ENCODE data around the gene MAN1C1. TPM values are rescaled to one million over a fixed set of nuclear protein-coding genes. Genes with fewer than 3 reads are reported as not detected.

Gene MAN1C1
- total and polyA plus RNA-seq, 2 donors (not counting 1 experiment from before 2014, with no cell fraction given) = 17.7 to 51.4 TPM

GRCh38 chr1:25629836-25630235 is 13.2 kb downstream of the MAN1C1 start:
- no peaks in the 10 kb centered on the region for H3K9me3 ChIP-seq (ENCODE audit: control insufficient read depth, insufficient read depth, low read depth, low read length)
- peak in 1 of 2 donors; percentile 50 for DNase-seq (ENCODE audit: low read depth in 2 of 2)
- no peaks in the 10 kb centered on the region for H4K20me1 ChIP-seq (ENCODE audit: control insufficient read depth, extremely low read depth, insufficient read depth, low read length)
- H3K27ac ChIP-seq (ENCODE audit: insufficient read depth, low read length) = no peak overlapping the region
- H3K4me1 ChIP-seq (ENCODE audit: control insufficient read depth, extremely low read depth, insufficient read depth, low read length) = no peaks in the 10 kb centered on the region
- TF ChIP-seq, protein P1, sequence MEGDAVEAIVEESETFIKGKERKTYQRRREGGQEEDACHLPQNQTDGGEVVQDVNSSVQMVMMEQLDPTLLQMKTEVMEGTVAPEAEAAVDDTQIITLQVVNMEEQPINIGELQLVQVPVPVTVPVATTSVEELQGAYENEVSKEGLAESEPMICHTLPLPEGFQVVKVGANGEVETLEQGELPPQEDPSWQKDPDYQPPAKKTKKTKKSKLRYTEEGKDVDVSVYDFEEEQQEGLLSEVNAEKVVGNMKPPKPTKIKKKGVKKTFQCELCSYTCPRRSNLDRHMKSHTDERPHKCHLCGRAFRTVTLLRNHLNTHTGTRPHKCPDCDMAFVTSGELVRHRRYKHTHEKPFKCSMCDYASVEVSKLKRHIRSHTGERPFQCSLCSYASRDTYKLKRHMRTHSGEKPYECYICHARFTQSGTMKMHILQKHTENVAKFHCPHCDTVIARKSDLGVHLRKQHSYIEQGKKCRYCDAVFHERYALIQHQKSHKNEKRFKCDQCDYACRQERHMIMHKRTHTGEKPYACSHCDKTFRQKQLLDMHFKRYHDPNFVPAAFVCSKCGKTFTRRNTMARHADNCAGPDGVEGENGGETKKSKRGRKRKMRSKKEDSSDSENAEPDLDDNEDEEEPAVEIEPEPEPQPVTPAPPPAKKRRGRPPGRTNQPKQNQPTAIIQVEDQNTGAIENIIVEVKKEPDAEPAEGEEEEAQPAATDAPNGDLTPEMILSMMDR (conservative IDR thresholded peaks at IDR 0.05 in 1 of 2, IDR thresholded peaks at IDR 0.05 in 1 of 2; ENCODE audit: low read depth in 1 of 2, low read length in 2 of 2) = no peak
- no peak for TF ChIP-seq EZH2 (IDR thresholded peaks at IDR 0.05; ENCODE audit: low read length, missing control alignments)
- no peak overlapping the region for H3K4me3 ChIP-seq (replicated peaks in 1 of 4; ENCODE audit: control extremely low read depth in 1 of 4, insufficient read depth in 1 of 4, low read depth in 3 of 4, low read length in 4 of 4)
- H3K9ac ChIP-seq (ENCODE audit: insufficient read depth, low read length) = no peak overlapping the region
- H3K36me3 ChIP-seq (ENCODE audit: control insufficient read depth, insufficient read depth, low read length) = no peaks in the 10 kb centered on the region
- H2AFZ ChIP-seq (ENCODE audit: low read length) = no peak overlapping the region
- no peaks in the 10 kb centered on the region for H3K27me3 ChIP-seq (ENCODE audit: control insufficient read depth, insufficient read depth, low read length)
- no peaks in the 10 kb centered on the region for H3K79me2 ChIP-seq (ENCODE audit: control insufficient read depth, insufficient read depth, low read length)
- H3K4me2 ChIP-seq (ENCODE audit: extremely low read depth, insufficient read depth, low read length) = no peak overlapping the region

DNA sequence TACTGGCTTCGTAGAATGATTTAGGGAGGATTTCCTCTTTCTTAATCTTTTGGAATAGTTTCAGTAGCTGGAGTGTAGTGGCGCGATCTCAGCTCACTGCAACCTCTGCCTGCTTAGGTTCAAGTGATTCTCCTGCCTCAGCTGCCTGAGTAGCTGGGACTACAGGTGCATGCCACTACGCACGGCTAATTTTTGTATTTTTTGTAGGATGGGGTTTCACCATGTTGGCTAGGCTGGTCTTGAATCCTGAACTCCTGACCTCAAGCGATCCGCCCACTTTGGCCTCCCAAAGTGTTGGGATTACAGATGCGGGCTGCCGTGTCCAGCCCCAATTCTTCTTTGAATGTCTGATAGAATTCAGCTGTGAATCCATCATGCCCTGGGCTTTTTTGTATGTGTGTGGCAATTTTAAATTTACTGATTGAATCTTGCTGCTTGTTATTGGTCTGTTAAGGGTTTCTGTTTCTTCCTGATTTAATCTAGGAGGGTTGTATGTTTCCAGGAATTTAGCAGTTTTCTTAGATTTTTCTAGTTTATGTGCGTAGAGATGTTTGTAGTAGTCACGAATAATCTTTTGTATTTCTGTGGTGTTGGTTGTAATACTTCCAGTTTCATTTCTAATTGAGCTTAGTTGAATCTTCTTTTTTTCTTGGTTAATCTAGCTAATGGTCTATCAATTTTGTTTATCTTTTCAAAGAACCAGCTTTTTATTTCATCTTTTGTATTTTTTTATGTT is 15.3 kb downstream of the MAN1C1 start:
- no peak overlapping the region for H3K4me3 ChIP-seq (replicated peaks in 1 of 4; ENCODE audit: control extremely low read depth in 1 of 4, insufficient read depth in 1 of 4, low read depth in 3 of 4, low read length in 4 of 4)
- TF ChIP-seq, protein P1 (conservative IDR thresholded peaks at IDR 0.05 in 1 of 2, IDR thresholded peaks at IDR 0.05 in 1 of 2; ENCODE audit: low read depth in 1 of 2, low read length in 2 of 2) = no peak
- TF ChIP-seq EZH2 (IDR thresholded peaks at IDR 0.05; ENCODE audit: low read length, missing control alignments) = no peak
- H3K4me2 ChIP-seq (ENCODE audit: extremely low read depth, insufficient read depth, low read length) = no peak overlapping the region
- H3K27me3 ChIP-seq (ENCODE audit: control insufficient read depth, insufficient read depth, low read length) = no peaks in the 10 kb centered on the region
- no peaks in the 10 kb centered on the region for H3K4me1 ChIP-seq (ENCODE audit: control insufficient read depth, extremely low read depth, insufficient read depth, low read length)
- no peaks in the 10 kb centered on the region for H4K20me1 ChIP-seq (ENCODE audit: control insufficient read depth, extremely low read depth, insufficient read depth, low read length)
- H3K27ac ChIP-seq (ENCODE audit: insufficient read depth, low read length) = no peak overlapping the region
- DNase-seq (ENCODE audit: low read depth in 2 of 2) = no peak
- H3K9me3 ChIP-seq (ENCODE audit: control insufficient read depth, insufficient read depth, low read depth, low read length) = no peaks in the 10 kb centered on the region
- H3K9ac ChIP-seq (ENCODE audit: insufficient read depth, low read length) = no peak overlapping the region
- H2AFZ ChIP-seq (ENCODE audit: low read length) = no peak overlapping the region
- no peaks in the 10 kb centered on the region for H3K36me3 ChIP-seq (ENCODE audit: control insufficient read depth, insufficient read depth, low read length)
- H3K79me2 ChIP-seq (ENCODE audit: control insufficient read depth, insufficient read depth, low read length) = no peaks in the 10 kb centered on the region

DNA sequence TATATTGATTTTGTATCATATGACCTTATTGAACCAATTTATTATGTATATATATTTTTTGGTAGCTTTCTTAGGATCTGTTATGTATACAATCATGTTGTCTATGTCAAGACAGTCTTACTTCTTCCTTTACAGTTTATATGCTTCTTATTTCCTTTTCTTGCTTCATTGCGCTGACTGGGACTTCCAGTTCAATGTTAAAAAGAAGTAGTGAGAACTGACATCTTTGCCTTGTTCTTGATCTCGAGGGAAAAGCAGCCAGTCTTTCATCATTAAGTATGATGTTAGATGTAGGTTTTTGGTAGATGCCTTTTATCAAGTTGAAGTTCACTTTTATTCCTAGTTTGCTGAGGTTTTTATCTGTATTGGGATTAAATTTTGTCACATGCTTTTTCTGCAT is 17.5 kb downstream of the MAN1C1 start:
- no peaks in the 10 kb centered on the region for H3K27me3 ChIP-seq (ENCODE audit: control insufficient read depth, insufficient read depth, low read length)
- H4K20me1 ChIP-seq (ENCODE audit: control insufficient read depth, extremely low read depth, insufficient read depth, low read length) = no peaks in the 10 kb centered on the region
- H3K4me3 ChIP-seq (replicated peaks in 1 of 4; ENCODE audit: control extremely low read depth in 1 of 4, insufficient read depth in 1 of 4, low read depth in 3 of 4, low read length in 4 of 4) = no peak overlapping the region
- no peak overlapping the region for H2AFZ ChIP-seq (ENCODE audit: low read length)
- H3K4me1 ChIP-seq (ENCODE audit: control insufficient read depth, extremely low read depth, insufficient read depth, low read length) = no peaks in the 10 kb centered on the region
- no peaks in the 10 kb centered on the region for H3K9me3 ChIP-seq (ENCODE audit: control insufficient read depth, insufficient read depth, low read depth, low read length)
- no peak overlapping the region for H3K4me2 ChIP-seq (ENCODE audit: extremely low read depth, insufficient read depth, low read length)
- no peaks in the 10 kb centered on the region for H3K36me3 ChIP-seq (ENCODE audit: control insufficient read depth, insufficient read depth, low read length)
- H3K79me2 ChIP-seq (ENCODE audit: control insufficient read depth, insufficient read depth, low read length) = no peaks in the 10 kb centered on the region
- H3K27ac ChIP-seq (ENCODE audit: insufficient read depth, low read length) = no peak overlapping the region
- DNase-seq (ENCODE audit: low read depth in 2 of 2) = no peak
- TF ChIP-seq, protein P1 (conservative IDR thresholded peaks at IDR 0.05 in 1 of 2, IDR thresholded peaks at IDR 0.05 in 1 of 2; ENCODE audit: low read depth in 1 of 2, low read length in 2 of 2) = no peak
- no peak for TF ChIP-seq EZH2 (IDR thresholded peaks at IDR 0.05; ENCODE audit: low read length, missing control alignments)
- no peak overlapping the region for H3K9ac ChIP-seq (ENCODE audit: insufficient read depth, low read length)

Measured in fibroblast of lung (primary cell).